Uterus (tissue), 4 donors: ENCODE measurements around the gene STX16. TPM values are rescaled to one million over a fixed set of nuclear protein-coding genes. Genes with fewer than 3 reads are reported as not detected.

Experiments used
- DNase-seq, 2 donors: peaks; one replicate each; pipeline ENCODE4 v3.0.0-alpha.2; 2019 to 2020
- H3K27ac ChIP-seq, 2 donors: fragments of 200-600 bp; sonication (generic); 1 replicate in 1 of 2; 2 replicates in 1 of 2; pipeline ENCODE4 v1.5.1; 2016 to 2018
- H3K27me3 ChIP-seq, 2 donors: fragments of 200-600 bp; sonication (generic); one replicate each; pipeline ENCODE4 v1.5.1; 2018 to 2019; ENCODE audit warnings: control low read depth in 1 of 2
- H3K36me3 ChIP-seq, 2 donors: fragments of 200-600 bp; sonication (generic); one replicate each; pipeline ENCODE4 v1.5.1; 2019; ENCODE audit warnings: control low read depth in 1 of 2
- H3K4me1 ChIP-seq, 2 donors: fragments of 200-600 bp; sonication (generic); one replicate each; pipeline ENCODE4 v1.5.1; 2018 to 2019; ENCODE audit warnings: control low read depth in 1 of 2
- H3K4me3 ChIP-seq, 2 donors: fragments of 200-600 bp; sonication (generic); 1 replicate in 1 of 2; 2 replicates in 1 of 2; pipeline ENCODE4 v1.5.1; 2018 to 2019; ENCODE audit warnings: mild to moderate bottlenecking in 1 of 2
- H3K9me3 ChIP-seq, 2 donors: fragments of 200-600 bp; sonication (generic); one replicate each; pipeline ENCODE4 v1.5.1; 2019; ENCODE audit warnings: control low read depth in 1 of 2
- CTCF ChIP-seq, 4 experiments: fragments of 200-600 bp in 2 of 4; fragments of 450-650 bp in 2 of 4; sonication (generic) in 2 of 4; IDR thresholded peaks; one replicate each; pipeline ENCODE4 v1.5.1; 2016 to 2019; ENCODE audit warnings: antibody characterized with exemption in 4 of 4, mild to moderate bottlenecking in 2 of 4, moderate library complexity in 1 of 4
- POLR2A ChIP-seq, 2 donors: fragments of 450-650 bp; IDR thresholded peaks; one replicate each; pipeline ENCODE4 v1.6.1; 2016; ENCODE audit warnings: antibody characterized with exemption in 2 of 2, mild to moderate bottlenecking in 1 of 2, moderate library complexity in 1 of 2
- intact Hi-C: fragments of 100-400 bp; cut with DNase I; formaldehyde crosslinking; loops from one replicate; pipeline ENCODE4 v1.15.1; 2023; ENCODE audit warnings: low total_unique reads
- total RNA-seq, 4 donors: library from RNA; depleted of rRNA in 3 of 4; stranded (reverse); fragments of >200 nt in 3 of 4; gene quantifications; one replicate each; pipeline versions ENCODE4 v1.1.0 to v1.2.4, GENCODE V29; 2014 to 2023
- donor health status: DM: yes; HTN: yes; CAD: no.

Gene STX16
- total RNA-seq, 4 donors from 2014 or later = 32.6 to 82.7 (median 60.8) TPM

- H3K36me3 ChIP-seq = no peaks in the 10 kb centered on the region
- intact Hi-C loops = no loop called here
- H3K4me3 ChIP-seq = no peak overlapping the region
- H3K4me1 ChIP-seq = no peaks in the 10 kb centered on the region
- no peaks in the 10 kb centered on the region for H3K9me3 ChIP-seq
- H3K27me3 ChIP-seq = no peaks in the 10 kb centered on the region
- no peak for TF ChIP-seq POLR2A (IDR thresholded peaks at IDR 0.05)
- no peak for TF ChIP-seq CTCF (IDR thresholded peaks at IDR 0.05)
- no peak for DNase-seq
- no peak overlapping the region for H3K27ac ChIP-seq
Observed at GRCh38 chr20:58614984-58615760, 35.9 kb upstream of the STX16 start.

GRCh38 chr20:58616411-58616810 lies 34.7 kb upstream of the STX16 start:
- H3K36me3 ChIP-seq = no peaks in the 10 kb centered on the region
- no peak overlapping the region for H3K27ac ChIP-seq
- no peak for DNase-seq
- no peaks in the 10 kb centered on the region for H3K9me3 ChIP-seq
- no peak overlapping the region for H3K4me3 ChIP-seq
- no peaks in the 10 kb centered on the region for H3K27me3 ChIP-seq
- intact Hi-C loops = no loop called here
- no peaks in the 10 kb centered on the region for H3K4me1 ChIP-seq
- TF ChIP-seq CTCF (IDR thresholded peaks at IDR 0.05) = no peak
- TF ChIP-seq POLR2A (IDR thresholded peaks at IDR 0.05) = no peak

- Histone ChIP-seq H3K9me3 (no peaks in the 10 kb centered on the region), H3K4me3 (no peak overlapping the region), H3K36me3 (no peaks in the 10 kb centered on the region), H3K27me3 (no peaks in the 10 kb centered on the region), H3K27ac (no peak overlapping the region), H3K4me1 (no peaks in the 10 kb centered on the region)
- TF ChIP-seq CTCF (IDR thresholded peaks at IDR 0.05) = no peak
- TF ChIP-seq POLR2A (IDR thresholded peaks at IDR 0.05) = no peak
- no peak for DNase-seq
- intact Hi-C loops = no loop called here
Observed at GRCh38 chr20:58617158-58617557, 33.9 kb upstream of the STX16 start.

- no peak overlapping the region for H3K4me3 ChIP-seq
- no peak for DNase-seq
- H3K27me3 ChIP-seq = no peaks in the 10 kb centered on the region
- no peaks in the 10 kb centered on the region for H3K36me3 ChIP-seq
- intact Hi-C loops = no loop called here
- no peak overlapping the region for H3K27ac ChIP-seq
- no peaks in the 10 kb centered on the region for H3K9me3 ChIP-seq
- no peaks in the 10 kb centered on the region for H3K4me1 ChIP-seq
- TF ChIP-seq POLR2A (IDR thresholded peaks at IDR 0.05) (no peak), CTCF (IDR thresholded peaks at IDR 0.05) (no peak)
Observed at GRCh38 chr20:58618351-58619076, 32.6 kb upstream of the STX16 start.
